Activated CD4-positive, alpha-beta T cell treated with anti-CD3 and anti-CD28 coated beads, Interleukin-2, Interleukin-4, amounts not matched to agents 100 ng/mL and 50 ng/mL, durations not matched to agents 16 hours and 8 hours (primary cell): ENCODE results near the gene COPS8.

ENCODE experiments used
- DNase-seq: peaks from one replicate; pipeline ENCODE4 v3.0.0-alpha.2; 2020; ENCODE audit warnings: low spot score

The COPS8 gene

DNA sequence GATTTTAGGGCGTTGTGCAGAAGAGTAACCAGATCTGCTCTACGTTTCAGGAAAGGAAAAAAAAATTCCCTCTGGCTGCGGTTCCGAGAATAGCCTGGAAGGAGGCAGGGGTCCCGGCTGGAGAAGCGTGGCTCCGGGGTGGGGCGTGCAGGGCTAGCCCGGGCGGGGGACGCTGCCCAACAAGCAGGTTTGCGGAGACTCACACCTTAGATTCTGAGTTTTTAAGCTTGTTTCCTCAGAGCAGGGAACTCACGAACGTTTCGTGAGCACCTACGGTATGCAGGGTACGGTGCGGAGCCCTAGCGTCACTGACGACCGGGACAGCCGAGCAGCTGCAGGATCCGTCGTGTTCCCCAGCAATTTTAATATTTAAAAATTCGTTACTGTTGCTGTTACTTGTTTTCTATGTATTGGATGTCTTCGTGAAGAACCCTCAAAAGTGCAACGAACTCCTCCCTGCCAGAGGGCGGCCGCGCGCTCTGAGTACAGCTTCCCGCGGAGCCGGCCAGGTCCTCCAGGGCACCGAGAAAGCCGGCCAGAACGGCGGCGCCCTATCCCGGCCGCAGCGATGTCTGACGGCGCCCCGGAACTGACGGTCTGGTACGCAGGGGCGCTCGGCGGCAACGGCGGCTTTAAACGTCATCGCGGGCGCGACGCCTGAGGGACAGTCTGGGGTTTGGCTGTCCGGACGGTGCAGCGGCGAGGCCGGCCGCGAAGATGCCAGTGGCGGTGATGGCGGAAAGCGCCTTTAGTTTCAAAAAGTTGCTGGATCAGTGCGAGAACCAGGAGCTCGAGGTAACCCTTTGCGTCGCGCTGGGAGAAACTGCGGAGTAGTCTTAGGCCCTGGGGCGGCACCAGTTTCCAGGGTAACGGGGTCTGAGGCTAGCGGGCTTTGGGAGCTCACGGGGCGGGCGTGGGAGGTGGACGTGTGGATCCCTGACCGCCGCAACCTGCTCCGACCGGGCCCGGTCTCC is at the start of gene COPS8:
COPS8 (plus strand) TSS at position 642 of the 974 bp plus-strand sequence; CDS start at position 718, 76 bp downstream.
- peak; percentile 92 for DNase-seq

DNA sequence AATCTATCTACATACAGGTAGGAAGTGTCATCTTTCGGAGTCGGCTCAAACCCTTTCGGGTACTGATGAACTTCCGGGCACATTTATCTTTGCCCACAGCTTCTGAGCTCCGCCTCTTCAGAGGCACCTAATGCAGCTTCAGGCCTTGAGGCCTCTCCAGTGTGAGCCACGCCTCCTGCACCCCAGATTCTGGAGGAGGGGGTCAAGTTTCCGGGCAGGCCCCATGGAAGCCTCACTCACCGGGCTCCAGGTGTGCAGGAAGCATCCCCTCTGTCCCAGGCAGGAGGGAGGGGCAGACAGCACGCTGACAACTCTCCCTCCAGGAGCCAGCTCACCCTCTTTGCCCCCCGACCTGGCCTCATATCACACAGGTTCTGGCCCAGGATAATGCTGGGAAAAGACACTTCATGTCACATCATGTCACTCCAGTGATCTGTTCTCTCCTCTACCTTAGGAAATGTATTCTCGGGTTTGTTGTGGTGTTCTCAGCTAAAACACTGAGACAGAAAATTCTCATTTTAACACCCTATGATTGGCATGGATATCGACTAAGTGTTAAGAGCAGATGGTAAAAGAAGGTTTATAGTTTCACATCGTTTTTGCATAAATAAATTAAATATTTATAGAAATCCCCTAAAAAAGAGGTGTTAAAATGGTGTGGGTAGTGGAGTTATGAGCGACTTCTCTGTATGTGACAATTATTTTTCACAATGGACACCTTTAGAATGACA is 46.2 kb upstream of the COPS8 start:
- no peak for DNase-seq

DNA sequence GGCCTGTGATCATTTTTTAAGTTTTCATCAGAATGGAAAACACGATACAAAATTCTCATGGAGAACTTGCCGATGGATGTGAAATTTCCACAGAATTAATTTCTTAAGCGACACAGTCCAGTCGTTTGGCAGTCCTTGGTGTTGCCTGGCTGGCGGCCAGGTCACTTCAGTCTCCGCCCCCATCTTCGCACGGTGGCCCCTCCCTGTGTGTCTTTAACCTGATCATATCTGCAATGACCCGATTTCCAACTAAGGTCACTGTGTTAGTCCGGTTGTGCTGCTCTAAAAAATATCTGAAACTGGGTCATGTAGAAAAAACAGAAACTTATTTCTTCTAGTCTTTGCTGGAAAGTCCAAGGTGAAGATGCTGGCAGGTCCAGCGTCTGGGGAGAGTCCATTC is 44.5 kb upstream of the COPS8 start:
- DNase-seq, result no peak

DNA sequence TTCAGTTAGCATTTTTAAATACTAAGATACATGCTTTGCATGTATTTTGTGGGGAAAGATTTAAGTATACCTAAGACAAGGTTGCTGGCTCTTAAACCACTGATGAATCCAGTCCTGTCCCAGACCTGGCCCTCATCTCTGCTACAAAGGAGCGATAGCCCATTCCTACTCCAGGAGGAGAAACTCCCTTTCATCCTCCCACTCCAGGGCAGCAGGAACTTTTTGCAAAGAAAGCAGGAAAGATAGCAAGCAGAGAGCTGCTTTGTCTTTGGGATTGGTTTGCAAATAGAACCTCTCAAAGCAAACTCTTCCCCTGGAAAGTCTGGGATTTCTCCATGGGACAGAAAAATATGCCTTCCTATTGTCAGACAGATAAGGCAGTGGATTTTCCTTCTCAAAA is 43.6 kb upstream of the COPS8 start:
- no peak for DNase-seq

DNA sequence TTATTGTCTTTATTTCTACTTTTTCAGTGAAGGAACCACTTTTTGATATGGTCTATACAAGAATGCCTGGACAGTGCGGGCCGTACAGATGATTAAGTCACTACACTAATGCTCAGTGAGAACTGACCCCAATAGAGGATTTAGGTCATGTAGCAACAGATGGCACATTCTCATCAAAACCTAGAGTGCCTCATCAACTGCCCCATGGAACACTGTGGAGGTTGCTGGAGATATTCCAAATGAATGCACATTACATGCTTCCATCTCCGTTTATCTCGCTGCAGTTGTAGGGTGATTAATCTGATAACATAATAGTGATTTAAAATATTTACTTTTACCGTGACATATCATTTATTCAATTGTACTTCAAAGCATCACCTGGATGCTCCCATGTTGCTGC is 41.8 kb upstream of the COPS8 start:
- no peak for DNase-seq

DNA sequence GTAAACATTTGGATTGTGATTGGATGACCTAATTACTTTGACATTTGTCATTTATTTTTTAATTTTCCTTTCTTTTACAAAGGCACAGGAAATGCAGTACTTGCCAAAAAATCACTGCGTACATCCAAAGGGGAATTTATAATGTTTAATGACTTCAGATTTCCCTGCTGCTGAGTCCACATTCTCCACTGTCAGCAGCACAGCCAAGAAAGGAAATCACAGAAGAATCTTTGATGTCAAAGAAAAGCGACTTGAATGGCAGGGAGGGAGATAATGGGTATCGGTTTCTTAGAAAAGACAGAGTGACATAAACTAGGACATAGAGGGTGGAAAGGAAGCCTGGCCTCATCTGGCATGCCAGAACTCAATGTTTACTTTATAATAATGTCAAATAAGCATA is 41.4 kb upstream of the COPS8 start:
- DNase-seq, result no peak

DNA sequence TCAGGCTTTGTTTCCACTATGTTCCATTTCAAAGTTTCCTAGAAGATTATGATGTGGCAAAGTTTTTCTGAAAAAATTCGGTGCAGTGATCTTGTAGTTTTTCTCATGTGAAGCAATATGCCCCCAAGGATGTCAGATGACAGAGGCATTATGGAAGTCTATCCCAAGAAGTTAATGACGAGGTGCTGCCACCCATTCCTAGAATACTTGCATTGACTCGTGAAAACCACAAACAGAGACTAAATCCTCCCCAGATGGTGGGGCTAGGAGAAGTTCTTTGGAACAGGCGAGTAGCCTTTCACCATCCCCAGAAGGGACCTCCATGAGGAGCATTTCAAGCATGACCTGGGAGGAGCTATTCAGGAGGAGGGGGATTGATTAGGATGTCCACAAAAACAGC is 40.2 kb upstream of the COPS8 start:
- no peak for DNase-seq

DNA sequence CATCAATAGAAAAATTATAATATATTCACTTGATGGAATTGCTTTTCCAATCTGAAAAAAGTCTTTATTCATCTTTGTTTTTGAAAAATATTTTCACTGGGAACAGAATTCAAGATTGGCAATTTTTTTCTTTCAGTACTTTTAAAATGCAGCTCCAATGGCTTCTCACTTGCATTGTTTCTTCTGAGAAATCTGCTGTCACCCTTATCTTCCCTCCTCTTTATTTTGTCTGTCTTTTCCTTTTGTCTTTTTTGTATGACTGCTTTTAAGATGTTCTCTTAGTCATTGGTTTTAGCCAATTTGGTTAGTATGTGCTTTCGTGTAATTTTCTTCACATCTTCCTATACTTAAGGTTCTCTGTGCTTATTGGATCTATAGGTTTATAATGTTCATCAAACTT is 37.1 kb upstream of the COPS8 start:
- no peak for DNase-seq

DNA sequence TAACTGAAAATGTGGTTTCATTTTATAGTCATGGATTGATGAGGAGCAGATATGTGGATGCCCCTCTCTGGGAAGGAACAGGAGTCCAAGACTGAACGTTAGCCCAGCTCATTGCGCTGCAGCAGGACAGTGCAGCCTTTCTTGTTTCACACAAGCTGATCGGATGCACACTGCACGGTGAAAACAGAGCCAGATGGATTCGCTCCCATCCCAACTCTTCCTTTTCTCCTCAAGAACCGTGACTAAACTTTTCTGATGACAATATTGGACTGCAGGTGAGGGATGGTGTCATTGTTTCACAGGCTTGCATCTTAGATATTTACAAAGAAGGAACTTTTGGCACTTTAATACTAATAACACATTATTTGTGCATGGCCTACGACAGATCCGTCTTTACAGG is 33.8 kb upstream of the COPS8 start:
- no peak for DNase-seq

DNA sequence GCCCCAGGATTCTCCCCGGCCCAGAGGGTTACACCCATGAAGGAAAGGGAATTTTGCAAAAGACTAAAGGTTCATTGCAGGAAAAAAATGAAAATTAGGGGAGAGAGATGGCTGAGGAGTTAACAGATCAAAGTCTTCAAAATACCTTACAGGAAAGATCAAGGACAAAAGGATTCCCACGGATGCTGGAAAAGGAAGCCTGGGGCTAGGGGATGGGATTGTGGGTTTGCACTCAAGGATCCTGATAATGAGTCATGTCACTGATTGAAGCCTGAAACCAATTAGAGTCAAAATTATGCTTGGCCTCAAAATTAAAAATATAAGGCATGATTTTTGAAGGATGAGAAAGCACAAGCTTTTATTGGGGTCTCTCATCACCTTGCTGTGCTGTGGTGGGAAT is 32.6 kb upstream of the COPS8 start:
- no peak for DNase-seq

DNA sequence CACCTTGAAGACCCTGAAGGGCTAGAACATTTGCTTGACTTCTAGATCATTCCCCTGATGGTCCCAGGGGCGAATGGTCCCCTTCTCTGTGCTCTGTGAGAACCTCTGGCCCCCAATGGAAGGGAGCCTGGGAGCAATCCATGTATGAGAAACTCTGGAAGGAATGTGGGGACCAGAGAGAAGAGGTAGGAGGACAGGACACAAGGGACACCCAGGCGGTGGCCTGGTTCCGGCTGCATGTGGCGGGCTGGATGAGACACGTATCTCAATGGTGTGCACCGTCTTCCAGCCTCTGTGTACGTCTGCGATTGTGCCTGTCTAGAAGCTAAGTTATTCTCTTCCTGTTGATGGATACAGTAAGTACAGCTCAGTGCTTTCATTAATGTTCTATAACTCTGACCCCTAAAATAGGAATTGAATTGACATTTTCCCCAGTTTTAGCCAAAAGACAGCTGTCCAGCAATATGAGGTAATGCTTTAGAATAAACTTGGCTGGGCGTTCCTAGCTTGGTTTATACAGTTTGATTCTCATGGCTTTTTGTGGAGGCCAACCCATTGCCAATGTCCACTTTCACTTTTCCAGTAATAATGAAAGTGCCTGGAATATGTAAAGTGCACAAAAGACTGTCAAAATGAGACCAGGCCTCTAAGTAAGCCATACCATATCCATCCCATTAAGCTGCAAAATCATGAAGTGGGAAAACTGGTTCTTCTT is 30.1 kb upstream of the COPS8 start:
- DNase-seq, result no peak

DNA sequence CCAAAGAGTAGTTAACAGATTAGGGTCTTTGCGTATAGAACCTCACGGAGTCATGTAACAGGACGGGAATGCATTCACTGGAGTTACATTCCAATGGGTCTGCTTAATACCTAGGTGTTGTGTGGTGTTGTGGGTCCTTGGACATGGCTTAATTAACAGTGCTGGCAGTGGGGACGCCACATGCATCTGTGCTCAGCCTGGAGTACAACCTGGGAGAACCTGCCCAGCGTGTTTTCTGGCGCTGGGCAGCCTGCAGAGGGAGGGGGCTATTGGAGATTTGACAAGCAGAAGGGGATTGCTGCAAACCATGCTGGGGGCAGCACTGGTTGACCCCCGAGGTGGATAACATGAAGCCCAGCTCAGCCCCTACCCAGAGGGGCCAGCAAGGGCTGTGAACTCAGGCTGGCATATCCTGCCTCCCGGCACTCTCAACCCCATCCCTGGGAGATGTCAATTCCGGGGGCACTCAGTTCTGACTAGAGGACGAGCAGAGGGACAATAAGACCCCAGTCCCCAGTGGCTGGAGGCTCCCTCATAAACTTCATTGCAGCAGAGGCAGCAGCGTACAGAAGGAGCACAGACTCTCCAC is 29.3 kb upstream of the COPS8 start:
- DNase-seq, result no peak

DNA sequence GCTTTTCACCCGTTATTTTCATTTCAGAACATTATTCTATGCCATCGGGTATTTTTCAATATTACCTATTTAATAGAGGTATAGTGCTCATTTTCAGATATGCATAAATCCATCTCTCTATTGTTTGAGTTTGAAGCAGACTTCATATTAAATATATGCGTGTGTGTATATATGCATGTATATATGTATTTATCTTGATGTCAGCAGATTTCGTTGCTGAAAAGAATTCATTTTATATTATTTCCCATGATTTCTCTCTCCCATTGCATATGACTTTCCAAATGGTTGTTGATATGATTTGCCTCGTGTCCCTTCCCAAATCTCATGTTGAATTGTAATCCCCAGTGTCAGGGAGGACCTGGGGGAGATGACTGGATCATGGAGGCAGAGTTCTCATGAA is 28.6 kb upstream of the COPS8 start:
- no peak for DNase-seq

DNA sequence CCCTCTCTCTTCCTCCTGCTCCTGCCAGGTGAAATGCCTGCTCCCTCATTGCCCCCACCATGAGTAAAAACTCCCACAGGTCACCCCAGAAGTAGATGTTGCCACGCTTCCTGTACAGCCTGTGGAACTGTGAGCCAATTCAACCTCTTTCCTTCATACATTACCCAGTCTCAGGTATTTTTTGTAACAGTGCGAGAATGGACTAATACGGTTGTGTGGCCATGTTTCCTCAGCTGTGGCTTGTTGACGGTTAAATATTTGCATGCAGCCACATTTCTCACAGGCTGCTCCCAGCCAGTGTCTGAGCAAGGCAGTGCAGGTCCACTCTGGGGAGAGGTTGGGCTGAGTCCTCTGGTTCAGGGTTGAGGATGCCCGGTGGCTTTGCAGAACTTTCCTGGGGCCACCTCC is 27.8 kb upstream of the COPS8 start:
- no peak for DNase-seq

DNA sequence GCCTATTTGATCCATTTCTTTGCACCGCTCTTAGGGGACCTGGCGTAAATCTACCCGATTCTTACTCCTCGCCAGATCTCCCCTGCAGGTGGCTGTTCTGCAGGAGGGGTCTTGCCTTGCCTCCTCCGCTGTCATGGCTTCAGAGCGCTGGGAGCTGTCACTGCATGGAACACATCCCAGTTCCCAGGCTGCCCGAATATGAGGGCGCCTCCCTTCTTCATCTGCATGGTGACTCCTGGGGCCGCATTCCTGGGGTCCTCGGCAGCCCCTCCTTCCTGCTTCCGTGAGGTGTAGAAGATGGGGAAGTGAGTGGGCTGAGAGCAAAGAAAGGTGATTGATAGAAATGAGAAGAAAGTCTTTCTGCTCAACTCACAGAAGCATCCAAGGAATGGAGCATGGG is 27.3 kb upstream of the COPS8 start:
- DNase-seq, result no peak

DNA sequence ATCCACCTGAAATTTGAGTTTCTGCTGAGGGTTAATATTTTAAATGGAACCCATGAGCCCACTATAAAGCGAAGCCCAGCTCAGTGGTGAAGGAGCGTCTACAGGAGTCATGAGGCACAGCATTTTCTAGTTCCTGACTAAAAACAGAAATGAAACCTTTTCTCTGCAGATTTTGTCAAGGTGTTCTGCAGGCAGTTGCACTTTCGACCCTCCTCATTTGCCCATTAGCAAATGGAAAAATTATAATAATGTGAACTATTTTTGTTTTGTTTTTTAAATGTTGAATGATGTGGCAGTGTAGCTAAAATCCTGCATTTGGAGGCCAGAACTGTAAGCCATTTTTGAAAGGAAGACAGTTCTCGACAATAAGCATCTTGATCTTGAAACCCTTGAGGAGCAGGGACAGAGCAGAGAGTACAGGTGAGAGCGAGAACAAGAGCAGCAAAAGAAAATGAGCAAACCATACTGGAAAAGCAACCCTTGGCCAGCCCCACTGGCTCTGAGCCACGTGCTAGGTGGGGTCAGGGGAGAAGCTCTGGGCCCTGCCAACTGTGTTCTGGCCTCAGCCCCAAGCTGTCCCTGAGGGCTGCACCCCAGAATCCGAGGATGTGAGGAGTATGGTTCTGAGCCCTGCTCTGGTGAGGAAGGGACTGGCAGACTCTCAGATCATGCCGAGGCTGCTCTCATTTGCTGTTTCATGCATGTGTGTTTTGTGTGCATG is 26.4 kb upstream of the COPS8 start:
- peak; percentile 54 for DNase-seq

DNA sequence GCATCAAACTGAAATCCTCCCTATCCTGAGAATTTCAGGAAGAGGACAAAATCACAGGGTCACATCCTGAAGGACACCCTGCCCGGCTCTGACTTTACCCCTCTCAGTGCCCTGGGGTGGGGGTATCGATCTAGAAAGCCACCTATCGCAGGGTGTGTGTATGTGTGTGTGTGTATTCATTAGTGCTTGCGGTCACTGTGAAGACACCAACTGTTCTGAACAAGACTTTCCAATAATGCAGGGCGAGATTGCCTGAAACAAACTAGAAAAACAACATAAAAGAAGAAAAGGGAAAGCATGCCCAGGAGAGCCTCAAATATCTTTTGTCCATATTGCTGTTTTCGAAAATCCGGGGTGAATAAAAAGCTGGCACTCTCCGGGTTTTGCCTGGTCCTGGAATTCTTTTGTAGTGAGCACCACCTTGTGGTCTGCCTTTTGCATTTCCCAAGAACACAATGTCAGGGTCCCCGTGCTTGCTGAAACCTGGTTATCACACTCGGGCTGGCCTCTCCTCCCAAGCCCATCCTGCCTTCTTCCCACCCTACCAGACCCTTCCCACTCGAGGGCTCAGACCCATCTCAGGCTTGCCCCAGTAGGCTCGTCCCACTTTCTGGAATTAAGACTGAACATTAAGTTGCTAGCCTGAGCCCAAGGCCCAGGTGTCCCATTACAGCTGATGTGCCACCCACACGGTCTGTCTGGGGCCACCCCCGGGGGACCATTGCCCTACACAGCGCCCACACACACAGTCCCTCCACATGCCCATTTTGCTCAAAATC is 25.0 kb upstream of the COPS8 start:
- no peak for DNase-seq

DNA sequence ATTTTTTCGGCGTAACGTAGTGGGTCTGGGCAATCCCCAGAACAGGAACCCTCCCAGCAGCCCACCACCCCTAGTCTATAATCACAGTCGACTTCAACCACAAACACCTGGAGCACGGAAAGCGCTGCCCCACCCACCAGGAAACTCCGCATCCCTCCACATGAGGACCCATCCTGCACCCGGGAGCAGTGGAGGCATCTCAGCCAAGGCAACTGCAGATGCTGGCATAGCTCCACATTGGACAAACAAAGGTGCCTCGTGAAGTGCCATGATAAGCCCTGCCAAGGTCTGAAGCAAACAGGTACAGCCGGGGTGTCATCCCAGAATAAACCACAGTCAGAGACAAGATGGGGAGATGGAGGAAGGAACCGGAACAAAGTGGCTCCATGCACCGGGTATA is 24.3 kb upstream of the COPS8 start:
- no peak for DNase-seq

DNA sequence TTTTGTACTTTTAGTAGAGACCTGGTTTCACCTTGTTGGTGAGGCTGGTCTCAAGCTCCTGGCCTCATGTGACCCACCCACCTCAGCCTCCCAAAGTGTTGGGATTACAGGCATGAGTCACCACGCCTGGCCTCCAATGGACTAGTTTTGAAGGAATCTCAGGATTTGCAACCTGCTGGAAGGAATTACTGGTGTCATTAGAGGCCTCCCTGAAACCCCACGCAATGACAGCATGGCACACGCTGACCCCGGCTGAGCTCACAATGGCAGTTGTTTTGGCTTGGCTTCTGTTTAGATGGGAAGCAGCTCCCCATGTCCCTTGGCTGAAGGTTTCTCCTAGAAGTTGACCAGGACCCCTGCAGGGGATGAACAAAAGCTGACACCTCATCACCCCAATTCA is 23.1 kb upstream of the COPS8 start:
- DNase-seq, result no peak

DNA sequence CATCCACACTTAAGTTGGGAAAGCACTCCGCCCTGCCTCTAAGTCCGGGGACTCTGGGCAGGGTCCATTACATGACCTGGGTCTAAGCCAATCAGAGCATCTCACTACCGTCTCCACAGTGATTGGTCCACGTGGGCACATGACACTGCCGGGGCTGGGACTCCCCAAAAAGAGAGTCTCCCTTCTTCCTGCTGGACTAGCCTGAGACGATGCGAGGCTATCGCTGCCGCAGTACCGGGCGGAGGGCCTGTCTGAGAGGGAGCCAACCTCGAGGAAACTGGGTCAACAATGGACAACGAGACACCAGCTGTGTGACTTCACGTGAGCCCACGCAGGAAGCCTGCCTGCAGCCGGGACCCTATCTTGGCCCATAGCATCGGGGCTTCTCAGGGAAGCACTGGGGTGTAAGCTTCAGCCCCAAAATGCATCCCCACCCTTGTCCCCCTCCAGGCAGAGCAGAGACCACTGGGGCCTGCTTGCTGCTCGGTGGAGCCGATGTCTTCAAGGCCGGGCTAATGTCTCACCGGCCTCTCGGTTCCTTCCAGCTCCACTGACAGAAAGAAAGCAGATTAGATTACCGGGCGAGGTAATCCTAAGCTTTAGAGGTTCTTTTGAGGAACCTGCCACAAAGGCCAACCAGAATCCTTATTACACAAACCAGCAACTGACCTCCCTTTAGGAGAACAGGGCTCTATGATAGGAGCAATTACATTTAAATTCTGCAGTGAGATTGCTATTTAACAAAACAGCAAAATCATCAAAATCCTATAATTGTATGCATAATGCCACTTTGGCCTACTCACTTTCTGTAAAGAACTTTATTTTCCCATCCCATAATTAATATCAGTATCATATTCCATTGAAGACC is 21.3 kb upstream of the COPS8 start:
- DNase-seq, result no peak
